A673 (cell line): ENCODE data around the gene KLF8. TPM values are rescaled to one million over a fixed set of nuclear protein-coding genes. Genes with fewer than 3 reads are reported as not detected.

Experiments used
- BruUV-seq: library from RNA; stranded (reverse); fragments of 400-500 nt; replicated peaks from 2 replicates; lab custom pipeline; 2021; lab: Mats Ljungman, UMichigan
- CTCF ChIA-PET: fragments of 300-600 bp; sonication (Branson Sonifier 250); formaldehyde crosslinking; loops from one replicate; lab custom pipeline; 2022; ENCODE audit warnings: antibody characterized with exemption; lab: Charles Lee
- POLR2A ChIA-PET: fragments of 300-600 bp; sonication (Branson Sonifier 250); formaldehyde crosslinking; loops from one replicate; lab custom pipeline; 2022; ENCODE audit warnings: antibody characterized with exemption; ENCODE audit not compliant: low non-redundant PET; lab: Charles Lee
- DNase-seq: peaks from one replicate; pipeline ENCODE4 v3.0.0-alpha.2; 2015; ENCODE audit warnings: low spot score
- H3K27ac ChIP-seq: fragments of 200-600 bp; sonication (generic); 2 replicates; pipeline ENCODE4 v1.5.1; 2016; ENCODE audit warnings: mixed run types, low read depth, mild to moderate bottlenecking, mixed read lengths, antibody characterized with exemption, low read length; ENCODE audit not compliant: poor library complexity, severe bottlenecking
- H3K27me3 ChIP-seq: fragments of 200-600 bp; sonication (generic); replicated peaks from 2 replicates; pipeline ENCODE4 v1.6.1; 2017; ENCODE audit warnings: mixed run types, low read depth, mild to moderate bottlenecking, mixed read lengths, antibody characterized with exemption, low read length; ENCODE audit not compliant: insufficient read depth, poor library complexity
- H3K36me3 ChIP-seq: fragments of 200-600 bp; sonication (generic); 2 replicates; pipeline ENCODE4 v1.6.1; 2016; ENCODE audit warnings: mixed run types, mild to moderate bottlenecking, mixed read lengths, antibody characterized with exemption, low read length; ENCODE audit not compliant: insufficient read depth, poor library complexity, severe bottlenecking
- H3K4me1 ChIP-seq: fragments of 200-600 bp; sonication (generic); 2 replicates; pipeline ENCODE4 v1.6.1; 2017; ENCODE audit warnings: mixed run types, mild to moderate bottlenecking, mixed read lengths, antibody characterized with exemption, low read length; ENCODE audit not compliant: insufficient read depth, poor library complexity, severe bottlenecking
- H3K4me3 ChIP-seq: fragments of 200-600 bp; sonication (generic); 2 replicates; pipeline ENCODE4 v1.5.1; 2016; ENCODE audit warnings: low read depth, mixed run types, mild to moderate bottlenecking, mixed read lengths, low read length; ENCODE audit not compliant: poor library complexity, severe bottlenecking
- H3K9me3 ChIP-seq: fragments of 200-600 bp; sonication (generic); 2 replicates; pipeline ENCODE4 v1.6.1; 2016; ENCODE audit warnings: mixed run types, low read depth, mild to moderate bottlenecking, mixed read lengths, antibody characterized with exemption, low read length; ENCODE audit not compliant: poor library complexity, severe bottlenecking
- EZH2 ChIP-seq: fragments of 200-600 bp; sonication (generic); IDR thresholded peaks from 2 replicates; pipeline ENCODE4 v1.6.1; 2017; ENCODE audit warnings: borderline replicate concordance, low read depth, mild to moderate bottlenecking, mixed read lengths, antibody characterized with exemption, low read length; ENCODE audit not compliant: poor library complexity, severe bottlenecking
- intact Hi-C: fragments of 100-400 bp; cut with micrococcal nuclease; formaldehyde crosslinking; loops from one replicate; pipeline ENCODE4 v1.10.0; 2022; ENCODE audit not compliant: unreplicated experiment
- total RNA-seq: library from RNA; stranded (reverse); gene quantifications from 2 replicates; pipeline ENCODE4 v1.2.3, GENCODE V29; 2021

KLF8 gene
- total RNA-seq, 1 experiment from 2014 or later: not detected

GRCh38 chrX:56319165-56319564 is 87.0 kb downstream of the KLF8 start:
- intact Hi-C loops: no loop called here

More at GRCh38 chrX:56319165-56319564, 87.0 kb downstream of the KLF8 start:
- no peak overlapping the region for H3K27ac ChIP-seq
- H3K4me3 ChIP-seq: no peak overlapping the region
- no TSS peak for BruUV-seq
- no peaks in the 10 kb centered on the region for H3K4me1 ChIP-seq
- TF ChIP-seq EZH2: no peak
- no peak for DNase-seq
- ChIA-PET CTCF (no interaction called here), POLR2A (no interaction called here)
- no peaks in the 10 kb centered on the region for H3K36me3 ChIP-seq
- no peaks in the 10 kb centered on the region for H3K27me3 ChIP-seq
- H3K9me3 ChIP-seq: peaks cover 17% of the 10 kb centered on the region
